ENCODE measurements around the gene CC2D2B.
"Not testable (repeated sequence)": the region's sequence is repeated elsewhere in the genome, so short reads cannot be mapped to it uniquely, and the experiment has no call there.

Gene CC2D2B

GRCh38 chr10:95909561-95909960 lies 1.8 kb downstream of the CC2D2B start:
- no peak for DNase-seq

- not testable (repeated sequence) for DNase-seq
Observed at GRCh38 chr10:95916039-95916438, 8.3 kb downstream of the CC2D2B start.

DNA sequence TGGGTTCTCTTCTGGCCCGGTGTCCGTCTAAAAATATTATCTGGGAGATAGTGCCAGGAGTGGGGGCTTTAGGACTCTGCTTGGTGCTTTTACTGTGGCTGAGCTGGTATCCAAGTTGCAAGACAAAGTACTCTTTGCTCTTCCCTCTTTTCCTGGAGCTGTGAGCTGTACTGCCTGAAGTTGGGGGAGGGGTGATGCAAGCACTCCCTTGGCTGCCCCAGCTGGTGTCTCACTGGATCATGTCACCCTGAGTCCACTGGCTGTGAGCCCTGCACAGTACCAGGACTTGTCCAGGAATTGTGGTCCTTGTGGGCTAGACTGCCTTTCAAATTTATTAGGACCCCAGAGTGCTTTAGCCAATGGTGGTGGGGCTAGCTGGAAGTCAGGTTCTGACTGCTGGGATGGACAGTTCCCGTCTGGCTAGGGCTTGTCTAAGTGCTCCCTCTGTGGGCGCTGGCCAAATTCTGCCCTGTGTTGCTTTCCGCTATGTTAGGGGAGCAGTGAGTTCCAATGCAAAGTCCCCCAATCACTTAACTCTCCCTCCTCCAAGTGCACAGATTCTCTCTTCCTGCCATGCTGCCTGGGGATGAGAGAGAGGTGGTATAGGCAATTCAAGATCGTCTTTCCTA lies 13.1 kb downstream of the CC2D2B start:
- no peak for DNase-seq

GRCh38 chr10:95925033-95925432 lies 17.3 kb downstream of the CC2D2B start:
- DNase-seq = no peak

GRCh38 chr10:95935429-95935828 lies 27.7 kb downstream of the CC2D2B start:
- DNase-seq = peak; percentile 50

GRCh38 chr10:95941115-95941514 lies 33.3 kb downstream of the CC2D2B start:
- DNase-seq = no peak

GRCh38 chr10:95963202-95963990 lies 55.6 kb downstream of the CC2D2B start:
- peak; percentile 64 for DNase-seq

- no peak for DNase-seq
Observed at GRCh38 chr10:95963991-95964389, 56.2 kb downstream of the CC2D2B start.

GRCh38 chr10:95964756-95965155 lies 57.0 kb downstream of the CC2D2B start:
- DNase-seq = no peak

- DNase-seq = no peak
Observed at GRCh38 chr10:95976362-95977229, 68.8 kb downstream of the CC2D2B start.

DNA sequence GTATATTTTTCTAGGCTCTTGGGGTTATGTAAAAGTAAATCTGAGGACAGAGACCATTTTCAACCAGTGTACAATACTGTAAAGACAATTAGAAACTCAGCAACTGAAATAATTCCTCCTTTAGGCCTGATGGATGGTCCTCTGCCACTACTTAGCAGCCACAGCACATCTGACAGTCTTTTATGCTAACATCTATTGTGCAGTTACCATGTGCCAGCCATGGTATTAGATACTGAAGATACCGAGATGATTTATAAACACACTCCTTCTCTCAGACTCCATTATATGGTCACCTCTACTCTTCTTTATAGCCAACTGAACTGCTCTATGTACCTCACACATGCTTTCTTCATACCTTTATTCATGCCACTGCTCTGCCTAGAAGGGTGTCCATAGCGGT lies 74.4 kb downstream of the CC2D2B start:
- DNase-seq = no peak

DNA sequence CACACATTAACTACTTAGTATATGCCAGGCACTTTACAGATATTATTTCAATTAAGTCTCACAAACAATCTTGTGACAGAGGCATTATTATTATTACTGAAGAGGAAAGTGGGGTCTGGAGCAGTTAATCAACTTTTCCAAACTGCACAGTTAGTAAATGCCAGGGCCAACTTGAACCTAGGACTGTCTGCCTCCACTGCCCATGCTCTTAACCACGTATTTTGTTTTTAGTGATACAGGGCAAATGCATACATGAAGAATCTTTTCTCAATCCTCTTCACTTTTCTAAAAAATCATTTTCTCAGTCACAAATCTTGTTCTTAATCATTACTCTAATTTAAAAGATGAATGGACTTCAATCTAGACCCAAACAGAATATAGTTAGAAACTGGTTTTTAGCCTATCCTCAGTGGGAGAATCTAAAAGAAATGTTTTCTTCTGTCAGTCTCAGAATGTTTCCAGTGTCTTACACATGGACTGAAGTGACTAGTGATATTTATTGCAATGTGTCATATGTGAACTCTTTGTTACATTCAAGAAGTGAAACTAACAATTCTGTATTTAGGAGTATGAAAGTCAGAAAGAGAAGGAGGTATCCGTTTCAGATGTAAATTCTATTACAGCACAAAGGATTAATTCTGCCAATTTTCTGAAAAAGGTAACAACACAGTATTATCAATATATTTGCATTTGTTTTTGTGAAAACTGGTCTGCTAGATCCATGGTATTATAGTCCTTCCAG lies 80.1 kb downstream of the CC2D2B start:
- DNase-seq = no peak

- DNase-seq = no peak
Observed at GRCh38 chr10:95988702-95989101, 80.9 kb downstream of the CC2D2B start.

- not testable (repeated sequence) for DNase-seq
Observed at GRCh38 chr10:95994376-95994775, 86.6 kb downstream of the CC2D2B start.

DNA sequence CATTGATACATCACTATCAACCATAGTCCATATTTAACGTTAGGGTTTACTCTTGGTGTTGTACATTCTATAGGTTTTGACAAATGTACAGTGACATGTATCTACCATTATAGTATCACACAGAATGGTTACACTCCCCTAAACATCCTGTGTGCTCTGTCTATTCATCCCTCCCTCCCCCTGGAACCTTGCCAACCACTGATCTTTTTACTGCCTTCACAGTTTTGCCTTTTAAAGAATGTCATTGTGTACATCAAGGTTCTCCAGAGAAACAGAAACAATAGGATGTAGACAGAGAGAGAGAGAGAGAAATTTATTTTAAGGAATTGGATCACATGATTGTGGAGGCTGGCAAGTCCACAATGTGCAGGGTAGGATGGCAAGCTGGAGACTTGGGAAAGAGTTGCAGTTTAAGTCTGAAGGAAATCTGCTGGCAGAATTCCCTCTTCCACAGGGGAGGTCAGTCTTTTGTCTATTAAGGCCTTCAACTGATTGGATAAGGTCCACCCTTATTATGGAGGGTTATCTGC lies 90.5 kb downstream of the CC2D2B start:
- no peak for DNase-seq

GRCh38 chr10:96013956-96014355 lies 106.2 kb downstream of the CC2D2B start:
- DNase-seq = no peak

DNA sequence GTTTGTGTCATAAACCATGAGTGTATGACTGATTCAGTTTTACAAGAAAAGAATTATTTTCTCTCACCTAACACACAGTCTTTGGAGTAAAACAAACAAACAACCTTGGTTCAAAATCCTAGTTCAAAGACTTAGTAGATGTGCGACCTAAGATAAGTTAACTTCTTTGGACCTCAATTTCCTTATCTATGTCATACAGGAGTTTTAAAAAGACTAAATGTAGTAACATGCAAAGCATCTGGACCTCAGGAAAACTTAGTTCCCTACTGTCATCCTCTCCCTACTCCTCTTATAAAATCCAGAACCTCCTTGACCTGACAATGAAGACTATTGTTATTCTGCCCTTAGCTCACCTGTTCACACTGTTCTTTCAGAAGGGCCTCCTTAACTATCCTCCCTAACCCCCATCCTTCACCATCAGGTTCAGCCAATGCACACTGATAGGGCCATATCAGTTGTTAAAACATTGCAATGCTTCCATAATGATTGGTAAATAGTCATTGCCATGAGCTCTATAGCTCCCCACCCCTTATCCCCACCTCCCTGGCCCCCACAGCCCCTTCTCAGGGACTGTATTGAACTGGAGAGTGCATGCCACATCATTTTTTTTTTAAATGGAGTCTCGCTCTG lies 106.8 kb downstream of the CC2D2B start:
- no peak for DNase-seq

DNA sequence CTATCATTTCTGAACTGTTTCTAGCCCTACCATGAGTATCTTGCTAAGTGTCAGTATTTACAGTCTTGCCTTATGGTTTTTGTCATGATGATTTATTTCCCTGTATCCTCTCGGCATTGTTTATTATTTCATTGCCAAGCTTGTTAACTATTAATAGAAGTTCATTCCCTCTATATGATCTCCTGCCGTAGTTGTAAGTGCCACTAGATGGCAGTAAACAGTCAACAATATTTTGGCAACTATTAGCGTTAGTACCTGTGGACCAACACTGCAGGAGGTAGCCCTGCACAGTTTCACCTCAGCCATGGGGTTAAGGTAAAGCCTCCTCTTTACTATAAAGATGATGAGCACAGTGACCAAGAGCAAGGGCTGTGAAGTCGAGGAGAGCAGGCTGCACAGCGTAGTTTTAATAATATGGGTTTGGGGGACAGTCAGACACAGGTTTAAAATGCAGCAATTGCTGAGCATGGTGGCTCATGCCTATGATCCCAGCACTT lies 109.5 kb downstream of the CC2D2B start:
- peak; percentile 51 for DNase-seq

DNA sequence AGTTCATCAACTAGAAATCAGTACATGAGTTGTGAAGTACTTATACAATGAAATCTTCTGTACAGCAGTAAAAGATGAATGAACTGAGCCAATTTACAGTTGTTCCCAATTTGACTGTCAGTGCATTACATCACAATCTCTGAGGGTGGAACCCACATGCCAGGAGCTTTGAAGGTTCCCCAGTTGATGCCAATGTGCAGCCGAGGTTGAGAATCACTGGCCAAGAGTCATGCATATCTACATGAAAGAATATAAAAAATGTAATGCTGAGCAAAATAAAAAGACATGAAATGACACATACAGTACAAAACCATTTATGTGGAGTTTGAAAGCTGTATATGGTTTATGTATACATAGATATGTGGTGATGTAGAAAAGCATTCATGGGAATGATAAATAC lies 113.6 kb downstream of the CC2D2B start:
- no peak for DNase-seq

DNA sequence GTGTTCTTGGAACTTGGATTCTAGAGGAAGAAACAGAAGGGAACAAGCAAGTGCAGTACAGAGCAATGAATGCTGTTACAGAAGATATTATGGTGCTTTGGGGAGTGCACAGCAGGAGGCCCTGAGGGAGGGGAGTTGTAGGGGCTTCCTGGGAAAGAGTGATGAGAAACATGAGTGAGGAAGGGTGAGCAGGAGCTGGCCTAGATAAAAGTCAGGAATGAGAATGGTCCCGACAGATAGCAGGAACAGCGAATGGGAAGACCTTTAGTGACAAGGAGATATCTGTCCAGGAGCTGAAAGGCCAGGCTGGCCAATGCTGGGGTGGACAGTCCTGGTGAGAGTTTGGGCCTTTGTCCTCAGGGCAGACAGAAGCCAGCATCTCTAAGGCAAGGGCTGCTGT lies 115.0 kb downstream of the CC2D2B start:
- DNase-seq = no peak

GRCh38 chr10:96023168-96023567 lies 115.4 kb downstream of the CC2D2B start:
- DNase-seq = no peak

DNA sequence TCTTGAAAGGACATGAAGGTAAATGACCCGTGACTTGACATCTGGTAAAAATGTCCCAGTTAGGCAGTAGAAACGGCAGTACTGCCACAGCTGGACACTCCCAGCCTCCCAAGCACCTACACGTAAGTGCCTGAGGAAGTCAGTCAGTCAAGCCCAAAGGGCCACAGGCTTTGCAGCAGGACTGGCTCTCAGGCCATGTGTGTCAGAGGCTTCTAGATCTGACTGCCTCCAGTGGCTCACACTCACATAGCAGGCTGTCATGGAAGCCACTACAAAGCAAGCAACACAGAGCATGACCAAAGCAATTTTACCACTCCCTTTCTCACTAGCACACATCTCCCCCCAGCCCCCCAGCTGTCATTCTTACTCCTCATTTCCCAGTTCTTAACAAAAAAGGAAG lies 117.8 kb downstream of the CC2D2B start:
- no peak for DNase-seq
